Mesodermal cell (in vitro differentiated cells): ENCODE data around the gene ANKRD42.

Experiments
- H3K27ac ChIP-seq: 2 replicates; pipeline ENCODE4 v1.7.0; 2013; ENCODE audit warnings: mild to moderate bottlenecking, low read depth, low read length, moderate library complexity; ENCODE audit not compliant: severe bottlenecking
- H3K36me3 ChIP-seq: 2 replicates; pipeline ENCODE4 v1.7.1; 2013; ENCODE audit warnings: mild to moderate bottlenecking, low read length, moderate library complexity; ENCODE audit not compliant: control insufficient read depth, insufficient read depth
- H3K4me1 ChIP-seq: one replicate; pipeline ENCODE4 v1.7.1; 2013; ENCODE audit warnings: mild to moderate bottlenecking, low read length; ENCODE audit not compliant: insufficient read depth, control insufficient read depth, poor library complexity, severe bottlenecking
- H3K4me3 ChIP-seq: 2 replicates; pipeline ENCODE4 v1.7.0; 2013; ENCODE audit warnings: low read length, control low read depth, mild to moderate bottlenecking; ENCODE audit not compliant: insufficient read depth, poor library complexity, severe bottlenecking; ENCODE audit errors: extremely low read depth
- H3K9me3 ChIP-seq: 2 replicates; pipeline ENCODE4 v1.7.1; 2013; ENCODE audit warnings: mild to moderate bottlenecking, low read length, moderate library complexity; ENCODE audit not compliant: control insufficient read depth
- WGBS, 2 experiments: methylation state at CpG; one replicate each; pipeline ENCODE4 v1.1.5; 2013; ENCODE audit warnings: missing lambda C conversion rate in 2 of 2; ENCODE audit not compliant: insufficient coverage in 2 of 2; 5-methylcytosine and 5-hydroxymethylcytosine counted together

The ANKRD42 gene

GRCh38 chr11:83272627-83273026, 79.1 kb downstream of the ANKRD42 start:
- Histone ChIP-seq H3K4me3 (no peak overlapping the region), H3K9me3 (peaks cover 3% of the 10 kb centered on the region), H3K27ac (no peak overlapping the region), H3K4me1 (no peaks in the 10 kb centered on the region), H3K36me3 (peaks cover 43% of the 10 kb centered on the region)

GRCh38 chr11:83275888-83276641, 82.6 kb downstream of the ANKRD42 start:
- Histone ChIP-seq H3K4me3 (no peak overlapping the region), H3K27ac (no peak overlapping the region), H3K4me1 (no peaks in the 10 kb centered on the region), H3K36me3 (peaks cover 71% of the 10 kb centered on the region), H3K9me3 (peaks cover 3% of the 10 kb centered on the region)
- WGBS, 2 experiments: 94 to 95% methylated on average over 6 to 7 of the region's 8 CpGs

GRCh38 chr11:83278351-83278750, 84.8 kb downstream of the ANKRD42 start:
- Histone ChIP-seq H3K36me3 (peaks cover 64% of the 10 kb centered on the region), H3K9me3 (no peaks in the 10 kb centered on the region), H3K4me3 (no peak overlapping the region), H3K4me1 (peaks cover 7% of the 10 kb centered on the region), H3K27ac (no peak overlapping the region)

GRCh38 chr11:83280256-83280655, 86.7 kb downstream of the ANKRD42 start:
- H3K27ac ChIP-seq: no peak overlapping the region
- no peaks in the 10 kb centered on the region for H3K9me3 ChIP-seq
- peaks cover 66% of the 10 kb centered on the region for H3K36me3 ChIP-seq
- H3K4me1 ChIP-seq: peaks cover 8% of the 10 kb centered on the region
- WGBS, 2 experiments: no CpG with 5 or more reads among the region's 1 CpG
- H3K4me3 ChIP-seq: no peak overlapping the region

- Histone ChIP-seq H3K4me3 (no peak overlapping the region), H3K4me1 (peaks cover 8% of the 10 kb centered on the region), H3K9me3 (no peaks in the 10 kb centered on the region), H3K36me3 (peaks cover 46% of the 10 kb centered on the region), H3K27ac (no peak overlapping the region)
- WGBS, 2 experiments: 89 to 94% methylated on average over 3 of the region's 4 CpGs
Observed at GRCh38 chr11:83282084-83282716, 88.7 kb downstream of the ANKRD42 start.

- no peaks in the 10 kb centered on the region for H3K9me3 ChIP-seq
- H3K4me3 ChIP-seq: peak overlapping the region; percentile 96
- peaks cover 8% of the 10 kb centered on the region for H3K4me1 ChIP-seq
- WGBS, 2 experiments: 14 to 23% methylated on average over 3 of the region's 3 CpGs
- H3K27ac ChIP-seq: peak overlapping the region; percentile 97
- peaks cover 26% of the 10 kb centered on the region for H3K36me3 ChIP-seq
Observed at GRCh38 chr11:83284501-83285150, 91.1 kb downstream of the ANKRD42 start.

- peak overlapping the region; percentile 97 for H3K27ac ChIP-seq
- no peaks in the 10 kb centered on the region for H3K9me3 ChIP-seq
- peaks cover 8% of the 10 kb centered on the region for H3K4me1 ChIP-seq
- H3K36me3 ChIP-seq: peaks cover 20% of the 10 kb centered on the region
- H3K4me3 ChIP-seq: peak overlapping the region; percentile 96
- WGBS, 2 experiments: 0 to 3% methylated on average over 13 to 18 of the region's 22 CpGs
Observed at GRCh38 chr11:83285151-83285770, 91.7 kb downstream of the ANKRD42 start.

- peaks cover 14% of the 10 kb centered on the region for H3K36me3 ChIP-seq
- peaks cover 8% of the 10 kb centered on the region for H3K4me1 ChIP-seq
- H3K4me3 ChIP-seq: peak within 1 kb of the TSS; percentile 96
- H3K27ac ChIP-seq: peak within 1 kb of the TSS; percentile 97
- WGBS, 2 experiments: 0% methylated on average over 43 to 50 of the region's 55 CpGs
- H3K9me3 ChIP-seq: no peaks in the 10 kb centered on the region
Observed at GRCh38 chr11:83285771-83286528, 92.4 kb downstream of the ANKRD42 start, which contains the start of gene CCDC90B. TSS of gene CCDC90B (minus strand) at chr11:83286367. CDS start at chr11:83285972, 395 bp downstream.

GRCh38 chr11:83287631-83288030, 94.1 kb downstream of the ANKRD42 start:
- H3K36me3 ChIP-seq: peaks cover 9% of the 10 kb centered on the region
- H3K27ac ChIP-seq: no peak overlapping the region
- WGBS, 2 experiments: 80 to 100% methylated on average over 1 to 2 of the region's 6 CpGs
- no peaks in the 10 kb centered on the region for H3K9me3 ChIP-seq
- no peak overlapping the region for H3K4me3 ChIP-seq
- H3K4me1 ChIP-seq: peaks cover 8% of the 10 kb centered on the region

- no peaks in the 10 kb centered on the region for H3K36me3 ChIP-seq
- 28 to 41% methylated on average over 3 to 4 of the region's 7 CpGs for WGBS, 2 experiments
- H3K4me1 ChIP-seq: peaks cover 4% of the 10 kb centered on the region
- H3K4me3 ChIP-seq: no peak overlapping the region
- H3K9me3 ChIP-seq: no peaks in the 10 kb centered on the region
- no peak overlapping the region for H3K27ac ChIP-seq
Observed at GRCh38 chr11:83292709-83293456, 99.4 kb downstream of the ANKRD42 start.
